Head of caudate nucleus (tissue), 42 donors: ENCODE measurements around the gene EGFLAM.
"Not testable (repeated sequence)": the region's sequence is repeated elsewhere in the genome, so short reads cannot be mapped to it uniquely, and the experiment has no call there.

Experiments used
- DNase-seq, 42 donors: peaks; one replicate each; pipeline versions ENCODE4 v3.0.0 to v3.0.0-alpha.2; 2020 to 2021; ENCODE audit warnings: mixed read lengths in 7 of 42
- intact Hi-C: fragments of 100-400 bp; cut with DNase I; formaldehyde crosslinking; loops from one replicate; pipeline ENCODE4 v1.15.0; 2022

Gene EGFLAM

DNA sequence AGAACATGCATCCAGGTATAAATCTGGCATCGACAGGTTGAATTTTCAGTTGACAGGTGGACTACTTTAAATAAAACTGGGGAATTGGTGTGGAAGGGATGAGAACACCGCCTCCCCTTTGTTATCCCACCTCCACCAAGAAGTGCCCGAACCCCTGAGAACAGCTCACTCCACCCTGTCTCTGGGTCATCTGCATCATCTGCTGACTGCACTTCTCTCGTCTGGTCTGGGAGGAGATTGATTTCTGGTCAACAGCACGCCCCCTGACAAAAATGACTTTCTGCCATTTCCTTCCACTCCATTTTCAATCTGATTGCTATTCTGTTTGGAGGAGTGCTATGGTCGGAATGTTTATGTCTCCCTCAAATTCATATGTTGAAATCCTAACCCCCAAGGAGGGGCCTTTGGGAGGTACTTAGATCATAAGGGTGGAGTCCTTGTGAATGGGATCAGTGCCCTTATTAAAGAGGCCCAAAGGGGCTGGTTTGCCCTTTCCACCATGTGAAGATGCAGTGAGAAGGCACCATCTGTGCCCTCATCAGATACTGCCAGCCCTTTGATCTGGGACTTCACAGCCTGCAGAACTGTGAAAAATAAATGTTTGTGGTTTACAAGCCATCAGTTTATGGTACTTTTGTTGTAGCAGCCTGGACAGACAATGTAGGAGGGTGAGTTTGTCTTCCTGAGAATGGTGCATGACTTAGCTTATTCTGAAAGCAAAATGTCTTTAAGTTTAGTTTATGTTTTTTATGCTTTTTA is 145.7 kb downstream of the EGFLAM start:
- no peak for DNase-seq
- intact Hi-C loops: no loop called here

DNA sequence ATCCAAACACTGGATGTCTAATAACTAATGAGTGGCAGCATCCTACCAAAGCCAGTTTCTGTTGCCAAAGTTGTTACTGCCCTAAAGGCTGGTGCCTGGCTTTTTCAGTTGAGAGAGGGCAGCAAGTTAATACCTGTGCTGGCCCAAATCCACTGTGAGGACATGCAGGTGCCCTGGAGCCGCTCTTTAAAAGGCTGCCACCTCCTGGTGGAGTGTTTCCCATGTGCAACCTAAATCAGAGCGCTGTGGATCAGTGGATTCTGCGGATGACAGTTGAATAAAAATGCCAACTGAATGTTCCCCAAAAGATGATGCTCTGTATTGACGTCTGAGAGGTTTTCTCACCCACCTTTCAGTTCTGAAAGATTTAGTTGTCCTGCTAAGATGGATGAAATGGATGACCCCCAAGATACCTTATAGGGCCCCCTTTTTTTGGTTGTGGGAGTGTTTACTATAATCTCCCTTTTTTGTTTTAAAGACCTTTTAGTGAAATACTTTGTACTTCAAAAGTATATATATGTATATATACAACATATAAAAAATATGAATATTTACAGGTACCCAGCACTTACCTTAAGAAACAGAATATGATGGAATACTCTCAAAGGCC is 146.4 kb downstream of the EGFLAM start:
- no peak for DNase-seq

DNA sequence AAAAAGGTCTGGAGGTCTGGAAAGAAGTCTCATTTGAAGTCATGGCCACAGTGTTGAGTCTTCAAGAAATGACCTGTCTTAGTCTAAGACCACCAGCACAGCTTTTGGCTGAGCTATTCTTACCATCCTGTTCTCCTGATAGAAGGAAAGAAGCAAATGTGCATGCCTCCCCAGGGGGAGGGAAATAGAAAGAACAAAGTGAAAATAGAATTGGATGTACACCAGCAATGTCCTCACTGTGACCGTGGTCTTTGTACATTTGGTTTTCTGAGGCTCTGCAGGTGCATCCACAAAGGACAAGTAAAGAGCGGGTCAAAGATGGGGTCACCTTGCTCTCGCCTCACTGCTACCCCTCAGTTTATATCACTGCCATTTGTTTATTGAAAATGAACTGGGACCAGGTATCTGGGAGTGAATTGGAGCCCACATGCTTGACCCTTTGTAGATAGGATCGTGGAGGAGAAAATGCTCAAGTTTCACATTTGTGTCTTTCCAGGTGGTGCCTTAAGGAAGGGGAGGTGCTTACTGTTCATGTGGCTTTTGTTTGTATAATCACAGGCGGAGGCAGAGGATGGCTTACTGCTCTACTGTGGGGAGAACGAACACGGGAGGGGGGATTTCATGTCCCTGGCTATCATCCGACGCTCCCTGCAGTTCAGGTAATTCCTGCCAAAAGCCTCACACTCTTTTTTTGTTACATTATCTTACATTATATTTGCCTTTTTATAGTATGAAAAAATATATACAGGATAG is 150.3 kb downstream of the EGFLAM start:
- DNase-seq: no peak
- intact Hi-C loops: no loop called here

More for the DNA sequence above, 146.4 kb downstream of the EGFLAM start:
- intact Hi-C loops: no loop called here

DNA sequence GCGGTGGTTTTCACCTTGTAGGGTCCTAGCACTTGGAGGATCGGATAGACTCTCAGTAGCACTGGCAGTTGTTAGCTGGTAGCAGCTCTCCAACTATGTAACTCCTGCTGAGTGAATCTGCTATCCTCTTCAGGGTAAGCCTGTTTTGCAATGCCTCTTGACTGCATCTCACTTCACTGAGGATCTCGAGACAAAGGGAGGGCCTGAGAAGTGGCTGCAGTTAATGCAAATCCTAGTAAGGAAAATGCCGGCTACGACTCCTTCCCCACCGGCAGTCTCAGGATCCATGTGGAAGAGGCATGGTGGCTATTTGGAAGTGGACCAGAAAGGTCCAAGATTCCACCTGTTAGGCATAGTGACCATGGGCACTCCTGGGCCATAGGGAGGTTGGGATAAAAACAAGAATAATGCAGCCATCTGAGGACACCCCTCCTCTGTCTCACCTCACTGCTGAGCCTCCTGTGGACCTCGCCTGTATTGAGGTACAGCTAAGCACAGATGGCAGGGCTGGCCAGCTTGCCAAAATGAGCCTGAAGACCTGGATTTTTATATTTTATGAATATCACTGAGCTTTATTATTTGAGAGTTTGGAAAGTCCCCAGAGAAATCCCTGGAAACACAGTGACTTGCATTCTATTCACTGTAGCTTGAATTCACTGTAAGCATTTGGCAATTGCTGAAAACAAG is 152.1 kb downstream of the EGFLAM start:
- intact Hi-C loops: no loop called here
- DNase-seq: no peak

DNA sequence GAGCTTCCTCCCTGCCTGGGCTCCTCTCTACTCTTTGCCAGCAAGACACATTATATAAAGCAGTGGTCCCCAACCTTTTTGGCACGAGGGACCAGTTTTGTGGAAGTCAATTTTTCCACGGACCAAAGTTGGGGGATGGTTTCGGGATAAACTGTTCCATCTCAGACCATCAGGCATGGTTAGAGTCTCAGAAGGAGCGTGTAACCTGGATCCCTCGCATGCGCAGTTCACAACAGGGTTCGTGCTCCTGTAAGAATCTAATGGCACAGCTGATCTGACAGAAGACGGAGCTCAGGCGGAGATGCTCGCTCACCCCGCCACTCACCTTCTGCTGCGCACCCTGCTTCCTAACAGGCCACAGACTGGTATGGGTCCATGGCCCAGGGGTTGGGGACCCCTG is 155.3 kb downstream of the EGFLAM start:
- intact Hi-C loops: no loop called here

DNA sequence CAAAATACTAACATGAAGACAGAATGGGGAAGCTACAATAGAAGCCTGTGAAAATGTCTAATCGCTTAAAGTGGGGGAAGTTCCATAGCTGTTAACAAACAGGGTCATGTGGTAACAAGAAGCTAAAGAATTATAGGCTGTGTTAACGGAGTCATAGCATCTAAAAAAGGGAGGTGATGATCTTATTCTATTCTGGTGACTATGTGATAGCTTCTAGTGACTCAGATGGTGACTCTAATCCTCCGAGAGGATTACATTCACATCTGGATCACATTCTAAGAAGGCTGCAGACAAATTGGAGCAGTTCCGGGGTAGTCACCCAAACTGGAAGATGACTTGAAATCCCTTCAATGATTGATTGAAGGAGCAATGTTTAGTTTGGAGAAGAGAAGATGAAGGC is 156.0 kb downstream of the EGFLAM start:
- DNase-seq: no peak
- intact Hi-C loops: no loop called here

More for the DNA sequence above, 155.3 kb downstream of the EGFLAM start:
- no peak for DNase-seq

DNA sequence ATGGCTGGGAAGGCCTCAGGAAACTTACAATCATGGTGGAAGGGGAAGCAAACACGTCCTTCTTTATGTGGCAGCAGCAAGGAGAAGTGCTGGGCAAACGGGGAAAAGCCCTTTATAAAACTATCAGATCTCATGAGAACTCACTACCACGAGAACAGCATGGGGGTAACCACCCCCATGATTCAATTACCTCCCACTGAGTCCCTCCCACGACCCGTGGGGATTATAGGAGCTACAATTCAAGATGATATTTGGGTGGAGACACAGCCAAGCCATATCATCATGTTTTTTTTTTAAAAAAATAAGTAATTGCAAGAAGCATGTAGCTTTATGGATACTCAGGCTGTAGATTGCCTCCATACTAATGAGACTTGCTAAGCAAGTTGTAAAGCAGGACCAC is 157.4 kb downstream of the EGFLAM start:
- DNase-seq, intact Hi-C loops: not testable (repeated sequence)

DNA sequence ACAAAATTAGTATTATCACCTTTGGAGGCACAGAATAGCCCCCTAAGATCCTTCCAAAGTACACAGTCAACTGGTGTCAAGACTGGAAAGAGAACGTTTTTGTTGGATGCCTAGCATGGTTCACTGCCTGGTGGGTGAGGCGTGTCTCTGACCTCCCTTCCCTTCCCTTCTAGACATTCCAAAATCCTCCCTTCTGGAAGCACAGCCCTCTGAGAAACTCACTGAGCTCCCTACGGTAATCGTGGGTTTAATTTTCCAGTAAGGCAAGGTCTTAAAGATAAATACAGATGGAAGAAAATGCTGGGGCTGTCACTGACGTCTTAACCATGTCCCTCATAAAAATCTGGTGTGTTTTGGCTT is 159.3 kb downstream of the EGFLAM start:
- intact Hi-C loops: no loop called here
- DNase-seq: no peak

DNA sequence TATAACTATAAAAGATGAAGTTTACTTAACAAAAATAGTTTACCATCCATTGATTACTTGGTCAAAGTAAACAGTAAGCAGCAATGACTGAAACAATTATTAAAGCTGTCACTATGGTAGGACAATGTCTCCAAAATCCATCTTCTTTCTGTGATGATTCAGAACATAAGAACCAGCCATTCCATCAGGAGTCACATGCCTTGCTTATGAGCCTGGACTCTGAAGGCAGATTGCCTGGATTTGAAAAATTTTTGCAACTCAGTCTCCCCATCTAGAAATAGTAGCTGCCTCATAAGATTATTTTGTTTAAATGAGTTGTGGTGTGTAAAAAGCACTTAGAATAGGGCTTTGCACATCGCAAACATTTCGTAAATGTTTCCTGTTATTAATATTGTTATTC is 161.9 kb downstream of the EGFLAM start:
- no peak for DNase-seq
- intact Hi-C loops: no loop called here

DNA sequence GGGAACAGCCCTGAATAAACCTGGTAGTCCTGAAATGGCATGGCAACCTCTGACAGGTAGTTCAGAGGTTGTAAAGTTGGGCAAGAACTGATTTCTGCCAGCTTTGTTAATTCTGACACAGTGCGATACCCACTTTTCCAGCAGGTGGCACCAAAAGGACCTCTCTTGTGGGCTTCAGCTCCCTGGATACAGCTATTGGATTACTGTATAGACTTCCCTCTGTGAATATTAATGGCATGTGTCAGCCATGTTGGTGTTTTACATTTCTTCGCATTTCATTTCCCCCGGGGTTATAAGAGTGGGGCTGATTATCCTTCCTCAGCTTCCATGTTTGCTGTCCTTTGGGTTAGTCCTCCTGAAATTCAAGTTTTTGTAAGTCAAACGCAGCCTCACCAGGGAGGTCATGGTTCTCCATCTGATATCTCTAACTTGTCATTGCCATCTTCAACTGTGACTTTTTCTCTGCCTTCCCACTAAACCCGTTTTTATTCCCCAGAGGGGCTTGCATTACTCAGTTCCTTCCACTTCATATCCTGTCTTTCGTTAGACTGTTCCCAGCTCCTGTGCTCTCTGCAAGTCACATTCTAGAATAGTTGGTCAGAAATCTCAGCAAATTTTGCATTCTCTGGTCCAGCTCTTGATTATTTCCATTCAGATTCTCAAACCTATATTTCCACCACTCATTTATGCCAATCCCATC is 162.5 kb downstream of the EGFLAM start:
- intact Hi-C loops: no loop called here
- peak in 39 of 42 donors; percentile 12 to 86 (median 64) for DNase-seq

DNA sequence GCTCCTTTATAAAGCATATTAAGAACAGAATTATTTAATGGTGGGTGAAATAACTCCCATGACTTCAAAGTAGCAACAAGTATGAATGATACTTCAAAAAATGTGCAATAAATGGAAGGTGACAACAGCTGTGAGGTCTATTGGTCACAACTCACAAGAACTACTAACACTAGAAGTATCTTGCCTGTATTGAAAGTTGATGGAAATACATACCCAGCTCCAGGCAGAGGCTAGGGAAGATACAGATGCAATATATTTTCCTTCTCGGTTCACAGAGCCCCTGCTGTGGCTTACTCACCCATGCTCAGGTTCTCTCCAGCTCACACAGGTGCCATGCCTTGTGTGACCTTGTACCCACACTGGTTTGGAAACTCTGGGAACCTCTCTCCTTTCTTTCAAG is 164.3 kb downstream of the EGFLAM start:
- no peak for DNase-seq
- intact Hi-C loops: no loop called here

DNA sequence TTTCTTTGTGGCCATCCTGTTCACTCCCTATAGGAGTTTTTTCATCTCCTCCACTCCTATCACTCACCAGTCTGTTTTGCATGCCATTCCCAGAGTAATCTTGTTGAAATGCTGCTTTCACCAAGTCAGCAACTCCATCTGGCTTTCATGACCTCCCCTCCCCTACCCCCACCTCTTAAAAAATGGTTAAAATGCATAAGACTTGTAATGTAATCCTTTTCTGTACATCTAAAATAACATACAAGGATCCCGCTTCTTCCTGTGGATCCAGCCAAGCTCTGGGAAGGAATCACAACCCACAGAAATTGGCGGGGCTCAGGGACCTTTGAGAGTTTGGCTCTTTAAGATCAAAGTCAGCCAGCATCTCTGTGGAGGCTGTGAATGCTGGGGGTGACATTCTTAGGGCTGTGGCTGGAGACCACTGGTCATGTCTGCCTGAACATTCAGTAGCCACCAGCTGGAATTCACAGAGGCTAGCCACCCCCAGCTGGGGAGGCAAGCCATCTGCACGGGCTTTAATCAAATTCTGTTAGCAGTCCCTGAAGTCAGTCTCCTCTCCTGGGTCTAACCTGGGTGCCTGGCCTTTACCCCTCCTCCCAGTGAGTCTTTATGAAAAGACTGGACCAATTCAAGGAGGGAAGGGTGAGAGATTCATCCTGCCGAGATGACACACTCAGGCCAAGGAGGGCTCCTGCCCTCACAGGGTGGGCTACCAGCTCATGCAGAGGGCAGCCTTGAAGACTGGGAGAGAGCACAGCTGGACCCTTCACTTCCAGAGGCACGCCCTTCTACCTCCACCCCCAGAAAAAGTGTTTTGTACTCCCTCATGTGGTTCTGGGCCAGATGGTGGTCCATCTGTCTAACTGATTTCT is 165.2 kb downstream of the EGFLAM start:
- no peak for DNase-seq
- intact Hi-C loops: no loop called here

DNA sequence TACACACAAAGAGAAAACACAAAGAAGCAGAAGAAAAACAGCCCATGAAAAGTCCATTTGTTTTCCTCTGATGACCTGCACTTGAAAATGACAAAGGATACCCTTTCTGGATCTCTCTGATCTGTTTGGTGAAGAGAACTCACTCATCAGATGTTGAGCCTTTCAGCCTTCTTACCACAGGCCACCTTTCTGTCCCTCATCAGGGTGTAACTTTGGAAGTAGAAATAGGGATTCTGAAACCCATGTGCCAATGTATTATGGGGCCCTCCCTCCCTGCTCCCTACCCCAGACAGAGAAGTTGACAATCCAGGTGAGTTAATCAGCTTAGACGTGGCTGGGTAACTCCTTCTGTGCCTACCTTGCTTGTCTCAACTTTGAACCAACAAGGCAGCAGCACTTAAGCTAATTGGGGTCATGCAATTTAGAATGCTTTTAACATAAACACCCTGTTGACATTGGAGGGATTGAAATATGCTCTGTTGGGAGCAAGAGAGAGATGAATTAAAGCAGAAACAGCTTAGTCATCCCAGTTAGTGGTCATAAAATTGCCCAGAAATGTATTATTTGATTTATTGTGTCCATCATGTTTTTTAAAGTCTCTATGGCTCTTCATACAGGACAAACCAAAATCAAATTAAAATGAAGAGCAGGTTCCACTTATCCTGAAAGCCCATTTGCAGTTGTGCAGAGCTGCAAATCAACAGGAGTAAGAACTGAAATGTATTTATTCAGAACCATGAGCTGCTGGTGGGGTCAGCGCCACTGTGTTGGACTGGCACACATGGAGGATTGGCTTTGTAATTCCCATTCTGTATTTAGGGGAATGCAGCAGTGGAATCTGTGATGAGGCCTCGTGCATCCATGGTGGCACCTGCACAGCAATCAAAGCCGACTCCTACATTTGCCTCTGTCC is 166.0 kb downstream of the EGFLAM start:
- no peak for DNase-seq
- intact Hi-C loops: no loop called here

DNA sequence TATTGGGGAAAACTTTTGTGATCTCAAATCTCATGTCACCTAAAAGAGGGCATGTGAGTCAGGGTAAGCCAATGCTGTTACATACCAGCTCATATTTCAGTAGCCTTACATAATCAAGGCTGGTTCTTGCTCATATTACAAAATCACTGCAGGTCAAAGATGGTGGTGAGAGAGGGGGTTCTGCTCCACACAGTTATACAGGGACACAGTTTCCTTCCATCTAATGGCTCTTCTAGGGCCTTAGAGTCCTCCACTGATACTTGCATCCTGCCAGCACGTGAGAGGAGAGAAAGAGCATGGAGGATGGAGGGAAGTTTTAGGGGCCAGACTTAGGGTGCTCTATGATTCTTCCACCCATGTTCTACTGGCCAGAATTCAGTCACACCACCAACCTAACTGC is 168.1 kb downstream of the EGFLAM start:
- DNase-seq: no peak
- intact Hi-C loops: no loop called here

DNA sequence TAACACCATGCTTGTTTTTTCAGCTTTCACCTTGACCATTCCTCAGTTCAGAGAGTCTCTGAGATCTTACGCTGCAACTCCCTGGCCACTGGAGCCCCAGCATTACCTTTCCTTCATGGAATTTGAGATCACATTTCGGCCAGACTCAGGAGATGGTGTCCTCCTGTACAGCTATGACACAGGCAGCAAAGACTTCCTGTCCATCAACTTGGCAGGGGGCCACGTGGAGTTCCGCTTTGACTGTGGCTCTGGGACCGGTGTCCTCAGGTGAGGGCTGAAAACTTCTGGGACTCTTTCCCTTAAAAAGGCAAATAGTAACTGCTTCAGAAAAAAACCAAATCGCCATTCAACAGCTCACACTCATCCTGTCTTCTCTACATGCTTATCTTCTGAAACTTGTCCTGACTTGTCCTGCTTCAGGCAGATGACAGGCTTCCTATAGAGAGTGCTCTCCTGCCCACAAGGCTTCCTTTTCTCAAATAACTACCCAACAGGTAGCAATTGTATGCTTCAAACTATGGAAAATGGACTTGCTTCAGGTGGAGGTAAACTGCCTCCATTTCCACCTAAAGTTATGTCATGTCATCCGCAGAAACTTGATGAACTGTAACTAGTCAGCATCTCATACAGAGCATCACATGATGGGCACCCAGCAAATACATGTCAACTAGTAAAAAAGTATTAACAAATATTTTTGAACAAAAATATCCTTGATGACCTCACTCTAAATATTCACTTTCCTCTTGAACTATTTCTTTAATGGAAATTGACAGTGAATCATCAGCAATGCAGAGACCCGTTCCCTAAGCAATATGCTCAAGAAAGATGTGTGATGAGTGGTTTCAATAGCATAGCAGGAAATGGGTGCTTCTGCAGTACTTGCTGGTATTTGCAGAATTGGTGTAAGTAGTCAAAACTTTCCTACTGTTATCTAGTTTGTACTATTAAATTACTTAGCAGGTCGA is 168.9 kb downstream of the EGFLAM start:
- DNase-seq: no peak
- intact Hi-C loops: no loop called here

DNA sequence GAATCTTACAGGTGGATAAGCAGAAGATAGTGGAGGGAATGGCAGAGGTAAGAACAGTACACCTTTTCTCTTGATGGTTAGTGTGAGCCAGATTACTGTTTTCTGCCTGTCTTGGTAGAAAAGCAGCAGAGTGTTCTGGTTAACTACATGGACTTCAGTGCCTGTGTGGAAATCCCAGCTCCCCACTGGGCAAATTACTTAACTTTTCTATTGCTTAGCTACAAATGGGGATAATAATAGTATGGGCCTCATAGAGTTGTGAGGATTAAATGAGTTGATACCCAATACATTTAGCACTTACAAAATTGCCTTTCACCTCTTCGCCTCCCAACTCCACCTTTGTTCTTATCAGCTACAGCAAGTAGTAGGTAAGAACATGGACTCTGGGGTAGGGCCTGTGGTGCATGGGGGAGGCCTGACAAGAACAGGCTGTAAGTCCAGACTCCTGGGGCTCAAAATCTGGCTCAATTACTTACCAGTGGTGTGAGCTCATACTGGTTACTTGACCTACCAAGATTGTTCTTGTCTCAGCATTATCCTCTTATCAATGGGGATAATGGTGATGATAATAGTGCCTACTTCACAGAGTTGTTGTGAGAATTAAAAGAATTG is 173.0 kb downstream of the EGFLAM start:
- intact Hi-C loops: no loop called here
- DNase-seq: no peak
